K562 (cell line): ENCODE measurements around the gene NELFA. TPM values are rescaled to one million over a fixed set of nuclear protein-coding genes. Genes with fewer than 3 reads are reported as not detected.
A peak's percentile ranks its signal among the peaks of the same experiment; 100 is the strongest.

ENCODE experiments used
- ATAC-seq: fragments of 200-7000 bp; cut with Tn5 transposase; 3 replicates; pipeline ENCODE4 v1.9.1; 2020; ENCODE audit warnings: moderate library complexity
- BruUV-seq: library from RNA; stranded (reverse); fragments of 400-500 nt; replicated peaks from 2 replicates; lab custom pipeline; 2021; lab: Mats Ljungman, UMichigan
- CTCF ChIA-PET: fragments of 300-600 bp; formaldehyde crosslinking; extraction: SDS; loops from one replicate; lab custom pipeline; 2021; ENCODE audit warnings: low intra/inter-chr PET ratio; lab: Yijun Ruan, JAX
- POLR2A ChIA-PET: fragments of 300-600, 350-650 bp; sonication (Branson Sonifier 250); formaldehyde crosslinking; extraction: SDS; loops from one replicate; lab custom pipeline; 2021; ENCODE audit warnings: antibody characterized with exemption, inconsistent platforms; lab: Yijun Ruan, JAX
- DNase-seq, 4 experiments: peaks; one replicate each; pipeline versions ENCODE4 v3.0.0 to v3.0.0-alpha.2; 2011 to 2018; ENCODE audit warnings: low spot score in 3 of 4, mixed read lengths in 3 of 4; ENCODE audit errors: extremely low read depth in 1 of 4
- FAIRE-seq: peaks from 2 replicates; lab custom pipeline; 2011; peaks lifted over from hg19 to GRCh38; lab: Jason Lieb, UNC
- H2AFZ ChIP-seq: 2 replicates; pipeline ENCODE4 v1.6.0; 2011; ENCODE audit warnings: low read depth, low read length, control low read depth, inconsistent platforms
- H3K27ac ChIP-seq: fragments of 200-600 bp; 3 replicates; pipeline ENCODE4 v1.8.0; 2011; ENCODE audit warnings: low read depth, mild to moderate bottlenecking, control low read depth, inconsistent platforms, low read length, moderate library complexity, mixed read lengths; ENCODE audit errors: extremely low read depth
- H3K27me3 ChIP-seq, 2 experiments: fragments of 300-600 bp in 1 of 2; 2 replicates in 1 of 2; 3 replicates in 1 of 2; pipeline versions ENCODE4 v1.6.0 to v1.8.0; 2011; ENCODE audit warnings: inconsistent platforms in 2 of 2, low read length in 2 of 2, mild to moderate bottlenecking in 1 of 2, mixed read lengths in 1 of 2, moderate library complexity in 1 of 2; ENCODE audit not compliant: control insufficient read depth in 2 of 2, insufficient read depth in 2 of 2
- H3K36me3 ChIP-seq: fragments of 300-600 bp; 3 replicates; pipeline ENCODE4 v1.8.0; 2011; ENCODE audit warnings: mild to moderate bottlenecking, low read length, inconsistent platforms; ENCODE audit not compliant: control insufficient read depth, insufficient read depth
- H3K4me1 ChIP-seq, 2 experiments: fragments of 200-600 bp in 1 of 2; replicated peaks in 1 of 2; 2 replicates in 1 of 2; 3 replicates in 1 of 2; pipeline versions ENCODE4 v1.5.1 to v1.8.0; 2011; ENCODE audit warnings: inconsistent platforms in 2 of 2, low read length in 2 of 2, mild to moderate bottlenecking in 1 of 2, mixed read lengths in 1 of 2, moderate library complexity in 1 of 2; ENCODE audit not compliant: control insufficient read depth in 2 of 2, insufficient read depth in 2 of 2
- H3K4me2 ChIP-seq: 2 replicates; pipeline ENCODE4 v1.6.1; 2011; ENCODE audit warnings: low read length, control low read depth, inconsistent platforms, mixed read lengths; ENCODE audit not compliant: insufficient read depth
- H3K4me3 ChIP-seq: fragments of 200-600 bp; sonication (generic), shearing (Covaris generic); 2 replicates; pipeline ENCODE4 v1.5.1; 2016; ENCODE audit warnings: control low read depth, inconsistent platforms
- H3K79me2 ChIP-seq: fragments of 200-600 bp; 3 replicates; pipeline ENCODE4 v1.8.0; 2011; ENCODE audit warnings: low read length, inconsistent platforms; ENCODE audit not compliant: control insufficient read depth, insufficient read depth
- H3K9ac ChIP-seq, 2 experiments: 2 replicates each; pipeline versions ENCODE4 v1.6.0 to v1.6.1; 2011; ENCODE audit warnings: low read depth in 2 of 2, low read length in 2 of 2, control low read depth in 1 of 2, inconsistent platforms in 1 of 2, mild to moderate bottlenecking in 1 of 2, mixed read lengths in 1 of 2; ENCODE audit not compliant: insufficient read depth in 1 of 2
- H3K9me1 ChIP-seq: one replicate; pipeline ENCODE4 v1.6.0; 2011; ENCODE audit warnings: inconsistent platforms, mild to moderate bottlenecking, low read length, moderate library complexity; ENCODE audit not compliant: control insufficient read depth, insufficient read depth
- H3K9me3 ChIP-seq: replicated peaks from 2 replicates; pipeline ENCODE4 v1.5.1; 2011; ENCODE audit warnings: low read depth, low read length, inconsistent platforms; ENCODE audit not compliant: control insufficient read depth, insufficient read depth
- H4K20me1 ChIP-seq: replicated peaks from 2 replicates; pipeline ENCODE4 v1.6.1; 2011; ENCODE audit warnings: low read length, inconsistent platforms, mixed read lengths; ENCODE audit not compliant: control insufficient read depth, insufficient read depth
- HLTF ChIP-seq: fragments of 450-650 bp; IDR thresholded peaks from 2 replicates; pipeline ENCODE4 v1.6.1; 2016
- MBD1 ChIP-seq: fragments of 250-450 bp; sonication (Bioruptor Pico); IDR thresholded peaks from 2 replicates; pipeline ENCODE4 v1.8.0; 2022; ENCODE audit warnings: inconsistent platforms
- POLR2A ChIP-seq: fragments of 450-650 bp; conservative IDR thresholded peaks from 2 replicates; pipeline ENCODE4 v1.6.1; 2016
- POLR2AphosphoS2 ChIP-seq: IDR thresholded peaks from 2 replicates; pipeline ENCODE4 v1.6.1; 2012; ENCODE audit warnings: low read length, improper control_type of control experiment
- POLR2G ChIP-seq: fragments of 200-400 bp; formaldehyde crosslinking; IDR thresholded peaks from 2 replicates; pipeline ENCODE4 v1.6.1; 2017; ENCODE audit warnings: low read depth, mild to moderate bottlenecking, antibody characterized with exemption, low read length, moderate library complexity
- RBM22 ChIP-seq: fragments of 200-400 bp; formaldehyde crosslinking; IDR thresholded peaks from 2 replicates; pipeline ENCODE4 v1.6.1; 2018; ENCODE audit warnings: low read length, low read depth; ENCODE audit not compliant: poor library complexity, severe bottlenecking
- ZFX ChIP-seq: sonication (generic); formaldehyde crosslinking; IDR thresholded peaks from 2 replicates; pipeline ENCODE4 v1.8.0; 2022; ENCODE audit warnings: mild to moderate bottlenecking, missing genetic modification reagents, moderate library complexity
- WGBS: fragments of 100-300 bp; shearing (Covaris generic); methylation state at CpG from one replicate; pipeline ENCODE4 v1.1.6; 2016; ENCODE audit warnings: low coverage, mixed read lengths; ENCODE audit not compliant: insufficient coverage; ENCODE audit errors: missing lambda C conversion rate; 5-methylcytosine and 5-hydroxymethylcytosine counted together
- in situ Hi-C: fragments of 300-500 bp; cut with MboI; formaldehyde crosslinking; loops from 4 replicates; pipeline ENCODE4 v1.15.0; 2018; ENCODE audit warnings: inconsistent platforms, mixed read lengths
- intact Hi-C: fragments of 100-400 bp; cut with micrococcal nuclease; formaldehyde crosslinking; loops from 2 replicates; pipeline ENCODE4 v1.14.2; 2022
- polyA plus RNA-seq, 8 experiments: library from polyadenylated mRNA; depleted of rRNA in 4 of 8; stranded (reverse) in 5 of 8; unstranded in 3 of 8; fragments of >200 nt; fragmentation: Nextera tagmentation in 2 of 8; fragmentation: Illumina TruSeq in 1 of 8; extraction: Ambion mirVana in 2 of 8; extraction: Trizol in 1 of 8; gene quantifications; 2 replicates each; pipeline versions ENCODE4 v1.2.1 to v1.2.3, GENCODE V29; 2011 to 2014; ENCODE audit warnings: inconsistent platforms in 1 of 8, missing spikeins in 1 of 8
- total RNA-seq, 7 experiments: library from RNA; depleted of rRNA in 6 of 7; stranded (reverse); fragments of >200 nt in 6 of 7; fragmentation: Illumina TruSeq in 2 of 7; extraction: Trizol in 2 of 7; gene quantifications; 2 replicates each; pipeline versions ENCODE4 v1.2.1 to v1.2.3, GENCODE V29; 2011 to 2021; ENCODE audit warnings: low replicate concordance in 1 of 7

Gene NELFA
- total and polyA plus RNA-seq, 9 of the 15 experiments (the other 6 are each of a cell fraction or from before 2014, with no cell fraction given): 0.76 to 59.6 (median 14.8) TPM

GRCh38 chr4:1980561-1981041, 28.2 kb downstream of the NELFA start:
- Histone ChIP-seq H3K9me3 (no peaks in the 10 kb centered on the region), H3K9me1 (no peaks in the 10 kb centered on the region), H3K4me3 (no peak overlapping the region), H2AFZ (no peak overlapping the region), H3K4me2 (no peak overlapping the region), H3K9ac (0 out of 4 replicates have a peak overlapping the region, but pooled peaks of 1 of the 2 experiments have one; percentile 15), H3K27me3 (no peaks in the 10 kb centered on the region), H3K4me1 (peaks cover 2 to 38% of the 10 kb centered on the region in 2 experiments; a peak in 4 of 5 replicates), H3K79me2 (no peaks in the 10 kb centered on the region), H3K36me3 (peaks cover 98% of the 10 kb centered on the region), H3K27ac (no peak overlapping the region), H4K20me1 (peaks cover 15% of the 10 kb centered on the region)
- DNase-seq: no peak
- TF ChIP-seq HLTF: no peak
- peak; percentile 20 for TF ChIP-seq ZFX (CRISPR knock-in tag)
- peak; percentile 68 for TF ChIP-seq RBM22
- TF ChIP-seq MBD1 (CRISPR knock-in tag): no peak
- 0 out of 2 replicates have a peak, but pooled peaks have one; percentile 6 for TF ChIP-seq POLR2A
- TF ChIP-seq POLR2AphosphoS2: 0 out of 2 replicates have a peak, but pooled peaks have one; percentile 34
- peak; percentile 47; the same call in 1 of the 2 replicates for TF ChIP-seq POLR2G
- ChIA-PET CTCF (interaction anchor here (0.6 kb wide), 1 partner anchor 31 kb away, joined by 3 read pairs; no protein-coding TSS in a partner anchor), POLR2A (interaction anchor here (0.6 to 1.4 kb wide), 6 partner anchors 15 to 115 kb away, joined by 3 to 5 read pairs (median 4); no protein-coding TSS in a partner anchor)
- ATAC-seq: peak; percentile 6
- BruUV-seq: no TSS peak
- WGBS: 94% methylated on average over 15 of the region's 16 CpGs
- in situ Hi-C loops (no loop called here), intact Hi-C loops (no loop called here)
- no peak for FAIRE-seq
